Measurements from ENCODE around the gene GLI3.

DNA sequence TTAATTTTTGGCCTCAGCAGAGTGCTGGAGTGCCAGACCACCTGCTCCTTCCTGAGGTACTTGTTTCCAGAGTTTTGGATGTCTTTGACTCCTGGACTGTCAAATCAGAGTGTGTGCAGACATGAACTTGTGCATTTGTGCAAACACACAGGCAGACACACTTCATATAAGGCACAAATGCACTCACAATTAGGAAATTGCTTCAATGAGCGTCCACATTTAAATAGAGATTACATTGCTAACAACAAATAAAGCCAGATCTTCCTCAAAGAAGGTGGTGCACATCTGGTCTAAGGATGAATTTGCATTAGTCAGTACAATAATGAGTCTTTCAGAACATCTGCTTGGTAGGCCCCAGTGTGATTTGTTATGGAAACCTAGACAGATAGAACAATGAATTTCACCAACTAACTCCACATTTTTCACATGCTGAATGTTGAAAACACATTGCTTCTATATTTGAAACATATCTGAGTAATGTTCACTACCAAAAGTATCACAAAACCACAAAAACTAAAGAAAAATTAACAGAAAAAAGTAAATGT, 267.4 kb downstream of the GLI3 start:
- TF ChIP-seq, protein P1, sequence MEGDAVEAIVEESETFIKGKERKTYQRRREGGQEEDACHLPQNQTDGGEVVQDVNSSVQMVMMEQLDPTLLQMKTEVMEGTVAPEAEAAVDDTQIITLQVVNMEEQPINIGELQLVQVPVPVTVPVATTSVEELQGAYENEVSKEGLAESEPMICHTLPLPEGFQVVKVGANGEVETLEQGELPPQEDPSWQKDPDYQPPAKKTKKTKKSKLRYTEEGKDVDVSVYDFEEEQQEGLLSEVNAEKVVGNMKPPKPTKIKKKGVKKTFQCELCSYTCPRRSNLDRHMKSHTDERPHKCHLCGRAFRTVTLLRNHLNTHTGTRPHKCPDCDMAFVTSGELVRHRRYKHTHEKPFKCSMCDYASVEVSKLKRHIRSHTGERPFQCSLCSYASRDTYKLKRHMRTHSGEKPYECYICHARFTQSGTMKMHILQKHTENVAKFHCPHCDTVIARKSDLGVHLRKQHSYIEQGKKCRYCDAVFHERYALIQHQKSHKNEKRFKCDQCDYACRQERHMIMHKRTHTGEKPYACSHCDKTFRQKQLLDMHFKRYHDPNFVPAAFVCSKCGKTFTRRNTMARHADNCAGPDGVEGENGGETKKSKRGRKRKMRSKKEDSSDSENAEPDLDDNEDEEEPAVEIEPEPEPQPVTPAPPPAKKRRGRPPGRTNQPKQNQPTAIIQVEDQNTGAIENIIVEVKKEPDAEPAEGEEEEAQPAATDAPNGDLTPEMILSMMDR (IDR thresholded peaks at IDR 0.05), result no peak
- TF ChIP-seq POLR2A (IDR thresholded peaks at IDR 0.05), result no peak

Measured in adrenal gland (tissue), 5 donors.